DMS79 treated with DMSO at 0.1 percent for 48 hours (cell line): Measurements from ENCODE around the gene SMYD4.
A peak's percentile ranks its signal among the peaks of the same experiment; 100 is the strongest.
"Not testable (repeated sequence)": the region's sequence is repeated elsewhere in the genome, so short reads cannot be mapped to it uniquely, and the experiment has no call there.

Experiments used
- DNase-seq: peaks from one replicate; lab custom pipeline; 2025; lab: John Stamatoyannopoulos, UW

SMYD4 gene

GRCh38 chr17:1783271-1783670 lies 46.4 kb downstream of the SMYD4 start:
- DNase-seq: no peak

- DNase-seq: no peak
Measured at GRCh38 chr17:1782171-1782567, 47.5 kb downstream of the SMYD4 start.

DNA sequence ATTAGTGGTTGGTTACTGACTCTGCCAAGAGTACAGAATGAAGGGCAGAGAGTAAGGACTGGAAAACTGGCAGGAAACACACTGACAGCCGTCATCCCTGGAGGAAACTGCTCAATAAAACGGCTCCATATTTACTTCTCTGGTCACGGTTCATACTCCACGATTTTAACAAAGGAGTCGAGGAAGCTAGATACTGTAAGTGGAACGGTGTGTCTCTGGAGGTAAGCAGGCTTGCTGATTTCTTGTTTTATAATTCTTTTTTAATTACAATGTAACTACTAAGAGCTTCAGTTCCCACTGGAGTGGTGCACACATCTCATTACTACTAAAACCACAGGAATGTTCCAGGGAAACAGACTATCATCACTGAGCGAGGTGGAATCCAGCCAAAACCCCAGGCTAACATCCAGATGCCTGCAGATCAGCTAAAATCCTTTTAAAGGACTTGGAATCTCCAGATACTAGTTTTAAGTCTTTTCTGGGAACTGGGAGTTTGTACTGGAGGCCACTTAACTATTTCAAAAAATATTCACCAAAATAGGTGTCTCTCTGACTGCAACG lies 50.1 kb downstream of the SMYD4 start:
- peak; percentile 94 for DNase-seq

DNA sequence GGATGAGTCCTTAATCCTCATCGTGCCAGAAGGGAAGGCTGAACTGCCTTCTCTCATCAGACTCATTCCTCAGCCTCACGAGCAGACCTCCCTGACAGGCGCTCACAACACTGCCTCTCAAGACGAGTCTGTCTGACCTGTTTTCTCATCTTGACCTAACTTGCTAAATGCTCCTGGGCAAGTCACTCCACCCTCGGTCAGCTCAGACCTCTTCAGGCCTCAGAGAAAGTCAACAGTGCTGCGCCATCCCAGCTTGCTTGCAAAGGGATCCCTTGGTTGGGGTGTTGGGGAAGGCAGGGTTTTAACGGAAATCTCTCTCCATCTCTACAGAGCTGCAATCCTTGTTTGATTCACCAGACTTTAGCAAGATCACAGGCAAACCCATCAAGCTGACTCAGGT lies 52.8 kb downstream of the SMYD4 start:
- no peak for DNase-seq

GRCh38 chr17:1776328-1776727 lies 53.4 kb downstream of the SMYD4 start:
- DNase-seq: no peak

DNA sequence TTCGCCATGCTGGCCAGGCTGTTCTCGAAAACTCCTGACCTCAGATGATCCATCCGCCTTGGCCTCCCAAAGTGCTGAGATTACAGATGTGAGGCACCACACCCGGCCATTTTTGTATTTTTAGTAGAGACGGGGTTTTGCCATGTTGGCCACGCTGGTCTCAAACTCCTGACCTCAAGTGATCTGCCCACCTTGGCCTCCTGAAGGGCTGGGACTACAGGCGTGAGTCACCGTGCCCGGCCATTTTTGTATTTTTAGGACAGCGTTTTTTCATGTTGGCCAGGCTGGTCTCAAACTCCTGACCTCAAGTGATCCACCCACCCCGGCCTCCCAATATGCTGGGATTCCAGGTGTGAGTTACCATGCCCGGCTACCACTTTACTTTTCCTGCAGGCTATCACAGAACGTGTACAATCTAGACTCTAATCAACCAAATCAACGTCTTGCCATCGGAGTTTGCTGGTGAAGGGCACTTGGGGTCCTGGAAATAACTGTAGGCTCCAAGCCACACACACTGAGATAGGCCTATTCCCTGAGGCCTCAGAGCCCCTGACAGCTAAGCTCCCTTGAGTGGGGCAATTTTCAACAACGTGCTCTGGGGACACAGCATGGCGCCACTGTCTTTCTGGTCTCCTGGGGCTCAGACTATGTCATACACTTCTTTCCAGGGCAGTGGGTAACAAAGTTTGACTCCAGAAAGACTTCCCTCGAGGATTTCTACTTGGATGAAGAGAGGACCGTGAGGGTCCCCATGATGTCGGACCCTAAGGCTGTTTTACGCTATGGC lies 55.1 kb downstream of the SMYD4 start:
- no peak for DNase-seq

- DNase-seq: no peak
Measured at GRCh38 chr17:1773696-1774181, 56.0 kb downstream of the SMYD4 start.

DNA sequence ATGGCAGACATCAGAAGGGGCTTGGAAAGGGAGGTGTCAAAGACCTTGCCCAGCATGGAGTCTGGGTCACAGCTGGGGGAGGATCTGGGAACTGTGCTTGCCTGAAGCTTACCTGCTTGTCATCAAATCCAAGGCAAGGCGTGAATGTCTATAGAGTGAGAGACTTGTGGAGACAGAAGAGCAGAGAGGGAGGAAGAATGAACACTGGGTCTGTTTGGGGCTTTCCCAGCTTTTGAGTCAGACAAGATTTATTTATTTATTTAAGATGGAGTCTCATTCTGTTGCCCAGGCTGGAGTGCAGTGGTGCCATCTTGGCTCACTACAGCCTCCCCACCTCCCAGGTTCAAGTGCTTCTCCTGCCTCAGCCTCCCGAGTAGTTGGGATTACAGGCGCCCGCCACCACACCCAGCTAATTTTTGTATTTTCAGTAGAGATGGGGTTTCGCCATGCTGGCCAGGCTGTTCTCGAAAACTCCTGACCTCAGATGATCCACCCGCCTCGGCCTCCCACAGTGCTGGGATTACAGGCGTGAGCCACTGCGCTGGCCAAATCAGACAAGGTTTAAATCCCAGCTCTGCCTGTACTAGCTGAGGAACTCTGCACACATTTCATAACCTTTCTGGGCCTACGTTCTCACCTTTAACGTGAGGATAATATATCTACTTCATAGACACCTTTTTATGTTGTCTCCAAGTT lies 56.6 kb downstream of the SMYD4 start:
- DNase-seq: not testable (repeated sequence)

DNA sequence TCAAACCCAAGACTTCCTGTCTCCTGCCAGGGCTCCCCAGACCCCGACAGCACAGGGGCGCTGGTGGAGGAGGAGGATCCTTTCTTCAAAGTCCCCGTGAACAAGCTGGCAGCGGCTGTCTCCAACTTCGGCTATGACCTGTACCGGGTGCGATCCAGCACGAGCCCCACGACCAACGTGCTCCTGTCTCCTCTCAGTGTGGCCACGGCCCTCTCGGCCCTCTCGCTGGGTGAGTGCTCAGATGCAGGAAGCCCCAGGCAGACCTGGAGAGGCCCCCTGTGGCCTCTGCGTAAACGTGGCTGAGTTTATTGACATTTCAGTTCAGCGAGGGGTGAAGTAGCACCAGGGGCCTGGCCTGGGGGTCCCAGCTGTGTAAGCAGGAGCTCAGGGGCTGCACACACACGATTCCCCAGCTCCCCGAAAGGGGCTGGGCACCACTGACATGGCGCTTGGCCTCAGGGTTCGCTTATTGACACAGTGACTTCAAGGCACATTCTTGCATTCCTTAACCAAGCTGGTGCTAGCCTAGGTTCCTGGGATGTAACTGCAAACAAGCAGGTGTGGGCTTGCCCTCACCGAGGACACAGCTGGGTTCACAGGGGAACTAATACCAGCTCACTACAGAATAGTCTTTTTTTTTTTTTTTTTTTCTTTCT lies 59.8 kb downstream of the SMYD4 start:
- DNase-seq: peak; percentile 68

GRCh38 chr17:1767358-1767757 lies 62.3 kb downstream of the SMYD4 start:
- DNase-seq: no peak

DNA sequence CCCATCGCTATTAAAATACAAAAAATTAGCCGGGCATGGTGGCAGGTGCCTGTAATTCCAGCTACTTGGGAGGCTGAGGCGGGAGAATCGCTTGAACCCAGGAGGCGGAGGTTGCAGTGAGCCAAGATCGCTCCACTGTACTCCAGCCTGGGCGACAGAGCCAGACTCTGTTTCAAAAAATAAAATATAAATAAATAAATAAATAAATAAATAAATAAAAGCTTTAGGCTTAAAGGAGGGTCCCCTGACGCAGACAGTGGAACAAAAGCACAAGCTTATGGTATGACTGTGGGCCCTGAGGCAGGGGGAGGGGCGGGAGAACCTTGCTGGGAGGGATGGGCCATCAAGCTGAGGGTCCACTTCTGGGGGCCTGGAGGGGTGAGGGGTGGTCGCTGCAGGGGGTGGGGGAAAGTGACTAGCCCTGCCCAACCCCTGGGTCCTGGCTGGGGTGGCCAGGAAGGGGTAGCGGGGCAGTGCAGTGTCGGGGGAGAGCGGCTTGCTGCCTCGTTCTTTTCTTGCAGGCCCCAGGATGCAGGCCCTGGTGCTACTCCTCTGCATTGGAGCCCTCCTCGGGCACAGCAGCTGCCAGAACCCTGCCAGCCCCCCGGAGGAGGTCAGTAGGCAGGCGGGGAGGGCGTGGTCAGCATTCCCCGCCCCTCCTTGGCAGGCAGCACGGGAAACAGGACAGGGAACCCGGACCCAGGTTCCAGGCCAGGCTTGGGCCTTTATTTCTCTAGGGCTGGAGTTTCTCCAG lies 63.1 kb downstream of the SMYD4 start:
- DNase-seq: no peak

- DNase-seq: no peak
Measured at GRCh38 chr17:1765576-1765975, 64.1 kb downstream of the SMYD4 start.

DNA sequence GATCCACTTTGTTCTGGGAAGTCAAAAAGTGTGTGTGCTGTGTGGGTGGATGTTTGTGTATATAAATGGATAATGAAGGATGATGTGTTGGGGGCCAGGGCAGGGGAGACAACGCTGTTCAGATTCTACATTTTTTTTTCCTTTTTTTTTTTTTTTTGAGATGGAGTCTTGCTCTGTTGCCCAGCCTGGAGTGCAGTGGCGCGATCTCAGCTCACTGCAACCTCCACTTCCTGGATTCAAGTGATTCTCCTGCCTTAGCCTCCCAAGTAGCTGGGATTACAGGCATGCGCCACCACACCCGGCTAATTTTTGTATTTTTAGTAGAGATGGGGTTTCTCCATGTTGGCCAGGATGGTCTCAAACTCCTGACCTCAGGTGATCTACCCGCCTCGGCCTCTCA lies 65.0 kb downstream of the SMYD4 start:
- DNase-seq: not testable (repeated sequence)

- DNase-seq: no peak
Measured at GRCh38 chr17:1764284-1764683, 65.4 kb downstream of the SMYD4 start.

DNA sequence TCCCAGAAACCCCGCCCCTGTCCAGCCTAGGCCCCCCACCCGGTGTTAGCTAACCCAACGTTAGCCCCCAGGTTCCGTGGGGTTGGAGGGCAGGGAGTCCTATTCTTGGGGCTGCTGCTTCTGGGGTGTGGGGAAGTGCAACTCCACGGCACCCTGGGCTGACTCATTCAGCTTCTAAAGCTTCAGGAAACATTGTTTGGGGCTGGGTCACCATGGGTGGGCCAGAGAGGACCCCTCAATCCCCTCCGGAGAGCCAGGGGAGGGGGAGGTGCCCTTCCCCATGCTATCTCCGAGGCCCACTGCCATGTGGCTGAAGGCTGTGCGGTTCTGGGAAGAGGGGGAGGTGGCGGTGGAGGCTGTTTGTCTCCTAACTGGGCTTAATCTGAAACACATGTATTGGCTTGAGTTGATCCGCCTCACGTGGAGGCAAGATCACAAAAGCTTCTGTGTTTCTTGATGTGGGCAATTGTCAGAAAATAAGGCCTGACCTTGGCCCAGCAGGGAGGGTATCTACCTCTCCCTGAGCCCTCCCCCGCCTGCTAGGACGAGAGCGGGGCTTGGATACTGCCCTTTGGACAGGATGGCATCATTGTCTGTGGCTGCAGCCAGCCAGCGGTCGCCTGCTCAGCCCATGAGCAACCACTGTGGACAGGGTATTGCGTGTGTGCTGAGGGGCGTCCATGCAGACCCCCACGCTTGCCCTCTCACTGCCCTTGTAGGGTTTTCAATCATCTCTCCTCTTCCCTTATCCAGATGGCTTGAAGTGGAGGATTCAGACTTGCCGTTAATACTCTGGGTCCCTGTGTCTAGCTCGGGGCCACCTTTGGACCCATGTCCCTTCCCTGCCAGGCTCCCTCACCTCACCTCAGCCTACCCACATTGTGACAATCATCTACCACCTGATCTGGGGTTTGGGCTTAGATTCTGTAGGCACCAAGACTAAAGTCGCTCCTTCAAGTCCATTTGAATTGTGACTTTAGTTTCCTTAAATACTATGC lies 66.5 kb downstream of the SMYD4 start:
- no peak for DNase-seq

- no peak for DNase-seq
Measured at GRCh38 chr17:1762233-1762900, 67.3 kb downstream of the SMYD4 start.

DNA sequence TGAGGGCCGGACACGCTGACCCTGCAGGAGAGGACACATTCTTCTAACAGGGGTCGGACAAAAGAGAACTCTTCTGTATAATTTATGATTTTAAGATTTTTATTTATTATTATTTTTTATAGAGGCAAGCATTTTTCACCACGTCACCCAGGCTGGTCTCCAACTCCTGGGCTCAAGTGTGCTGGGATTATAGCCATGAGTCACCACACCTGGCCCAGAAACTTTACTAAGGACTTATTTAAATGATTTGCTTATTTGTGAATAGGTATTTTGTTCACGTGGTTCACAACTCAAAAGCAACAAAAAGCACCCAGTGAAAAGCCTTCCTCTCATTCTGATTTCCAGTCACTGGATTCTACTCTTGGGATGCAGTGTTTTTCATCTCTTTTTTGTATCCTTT lies 70.2 kb downstream of the SMYD4 start:
- no peak for DNase-seq

DNA sequence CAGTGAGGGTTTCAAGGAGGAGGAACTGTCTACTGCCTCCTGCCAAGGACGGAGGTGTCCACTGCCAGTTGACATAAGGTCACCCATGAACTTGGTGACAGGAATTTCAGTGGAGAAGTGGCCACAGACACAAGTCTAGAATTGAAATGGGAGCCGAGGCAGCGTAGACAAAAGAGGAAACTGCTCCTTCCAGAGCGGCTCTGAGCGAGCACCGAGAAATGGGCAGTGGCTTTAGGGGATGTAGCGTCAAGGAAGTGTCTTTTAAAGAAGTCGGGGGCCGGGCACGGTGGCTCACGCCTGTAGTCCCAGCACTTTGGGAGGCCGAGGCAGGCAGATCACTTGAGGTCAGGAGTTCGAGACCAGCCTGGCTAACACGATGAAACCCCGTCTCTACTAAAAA lies 70.9 kb downstream of the SMYD4 start:
- no peak for DNase-seq

DNA sequence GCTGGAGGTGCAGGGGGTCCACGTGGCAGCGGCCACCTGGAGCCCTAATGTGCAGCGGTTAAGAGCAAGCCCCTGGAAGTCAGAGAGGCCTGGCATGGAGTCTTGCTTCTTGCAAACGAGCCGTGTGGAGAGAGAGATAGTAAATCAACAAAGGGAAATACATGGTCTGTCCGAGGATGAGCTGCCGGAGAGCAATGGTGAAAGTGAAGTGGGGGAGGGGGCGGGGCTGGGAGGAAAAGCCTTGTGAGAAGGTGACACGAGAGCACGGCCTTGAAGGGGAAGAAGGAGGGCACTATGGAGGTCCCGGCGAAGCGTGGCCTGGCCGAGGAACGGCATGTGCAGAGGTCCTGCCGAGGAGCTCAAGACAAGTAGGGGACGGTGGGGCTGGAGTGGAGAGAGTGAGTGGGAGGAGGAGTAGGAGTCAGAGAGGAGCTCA lies 73.9 kb downstream of the SMYD4 start:
- no peak for DNase-seq

- DNase-seq: no peak
Measured at GRCh38 chr17:1755252-1755826, 74.4 kb downstream of the SMYD4 start.
